HepG2 (cell line): ENCODE data around the gene CD4.

Experiments
- CEBPB ChIP-seq: IDR thresholded peaks from 2 replicates; pipeline ENCODE4 v1.6.1; 2011; ENCODE audit warnings: low read depth, low read length, improper control_type of control experiment, borderline replicate concordance
- PHF21A ChIP-seq: sonication (generic); formaldehyde crosslinking; IDR thresholded peaks from 2 replicates; pipeline ENCODE4 v1.5.0; 2020; ENCODE audit warnings: mild to moderate bottlenecking, missing genetic modification reagents
- ZNF253 ChIP-seq: sonication (generic); formaldehyde crosslinking; IDR thresholded peaks from 2 replicates; pipeline ENCODE4 v1.8.0; 2022; ENCODE audit warnings: mild to moderate bottlenecking, missing genetic modification reagents, borderline replicate concordance
- ZNF276 ChIP-seq: sonication (generic); formaldehyde crosslinking; IDR thresholded peaks from 2 replicates; pipeline ENCODE4 v1.4.0; 2020; ENCODE audit warnings: mild to moderate bottlenecking, low read depth, missing genetic modification reagents

- 0 out of 2 replicates have a peak, but pooled peaks have one; percentile 47 for TF ChIP-seq PHF21A
- TF ChIP-seq ZNF276 = no peak
- TF ChIP-seq CEBPB = no peak
- TF ChIP-seq ZNF253 (CRISPR knock-in tag) = no peak
These were observed 36.2 kb downstream of the CD4 start for GRCh38 chr12:6825398-6826124.
